WERI-Rb-1 (cell line): ENCODE measurements around the gene FBXO27.

Experiments
- DNase-seq: peaks from one replicate; pipeline ENCODE4 v3.0.0-alpha.2; 2020
- H3K27ac ChIP-seq: fragments of 250-450 bp; sonication (Bioruptor Pico); 2 replicates; pipeline ENCODE4 v1.5.1; 2020; ENCODE audit warnings: mild to moderate bottlenecking, moderate library complexity
- H3K27me3 ChIP-seq: fragments of 250-450 bp; sonication (Bioruptor Pico); 2 replicates; pipeline ENCODE4 v1.5.1; 2021; ENCODE audit warnings: mild to moderate bottlenecking, low read depth, moderate library complexity; ENCODE audit not compliant: insufficient read depth, severe bottlenecking
- H3K36me3 ChIP-seq: fragments of 250-450 bp; sonication (Bioruptor Pico); 2 replicates; pipeline ENCODE4 v1.5.1; 2020; ENCODE audit warnings: mild to moderate bottlenecking, moderate library complexity
- H3K4me3 ChIP-seq: 2 replicates; pipeline ENCODE4 v1.5.1; 2011; ENCODE audit warnings: low read depth, mild to moderate bottlenecking, control low read depth, low read length
- H3K9me3 ChIP-seq: fragments of 250-450 bp; sonication (Bioruptor Pico); 2 replicates; pipeline ENCODE4 v1.5.1; 2021; ENCODE audit warnings: mild to moderate bottlenecking, moderate library complexity; ENCODE audit not compliant: severe bottlenecking
- TF ChIP-seq, protein P1 (sequence below): IDR thresholded peaks from 2 replicates; pipeline ENCODE4 v1.5.1; 2011; ENCODE audit warnings: low read depth, mild to moderate bottlenecking, control low read depth, inconsistent platforms, low read length

FBXO27 gene

DNA sequence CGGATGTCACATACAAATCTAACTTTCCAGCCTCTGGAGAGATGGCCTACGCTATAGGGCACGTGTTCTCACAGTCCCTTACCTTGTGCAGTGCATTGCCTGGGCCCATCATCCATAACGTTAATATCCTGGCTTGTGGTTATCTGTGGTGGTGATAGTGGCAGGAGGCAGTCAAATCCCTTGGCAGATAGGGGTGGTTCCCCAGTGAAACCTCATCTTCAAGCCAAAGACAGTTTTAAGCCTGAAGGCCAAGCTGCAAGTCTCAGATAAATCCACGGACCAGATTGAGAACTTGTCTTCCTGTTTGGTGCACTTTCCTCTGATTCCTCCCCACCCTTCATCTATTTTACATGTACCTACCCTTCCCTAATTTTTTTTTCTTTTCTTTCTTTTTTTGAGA, 52.5 kb downstream of the FBXO27 start:
- H3K36me3 ChIP-seq: no peaks in the 10 kb centered on the region
- TF ChIP-seq, protein P1, sequence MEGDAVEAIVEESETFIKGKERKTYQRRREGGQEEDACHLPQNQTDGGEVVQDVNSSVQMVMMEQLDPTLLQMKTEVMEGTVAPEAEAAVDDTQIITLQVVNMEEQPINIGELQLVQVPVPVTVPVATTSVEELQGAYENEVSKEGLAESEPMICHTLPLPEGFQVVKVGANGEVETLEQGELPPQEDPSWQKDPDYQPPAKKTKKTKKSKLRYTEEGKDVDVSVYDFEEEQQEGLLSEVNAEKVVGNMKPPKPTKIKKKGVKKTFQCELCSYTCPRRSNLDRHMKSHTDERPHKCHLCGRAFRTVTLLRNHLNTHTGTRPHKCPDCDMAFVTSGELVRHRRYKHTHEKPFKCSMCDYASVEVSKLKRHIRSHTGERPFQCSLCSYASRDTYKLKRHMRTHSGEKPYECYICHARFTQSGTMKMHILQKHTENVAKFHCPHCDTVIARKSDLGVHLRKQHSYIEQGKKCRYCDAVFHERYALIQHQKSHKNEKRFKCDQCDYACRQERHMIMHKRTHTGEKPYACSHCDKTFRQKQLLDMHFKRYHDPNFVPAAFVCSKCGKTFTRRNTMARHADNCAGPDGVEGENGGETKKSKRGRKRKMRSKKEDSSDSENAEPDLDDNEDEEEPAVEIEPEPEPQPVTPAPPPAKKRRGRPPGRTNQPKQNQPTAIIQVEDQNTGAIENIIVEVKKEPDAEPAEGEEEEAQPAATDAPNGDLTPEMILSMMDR: no peak
- no peak overlapping the region for H3K27ac ChIP-seq
- H3K27me3 ChIP-seq: no peaks in the 10 kb centered on the region
- peaks cover 9% of the 10 kb centered on the region for H3K9me3 ChIP-seq
- no peak overlapping the region for H3K4me3 ChIP-seq
- DNase-seq: no peak

DNA sequence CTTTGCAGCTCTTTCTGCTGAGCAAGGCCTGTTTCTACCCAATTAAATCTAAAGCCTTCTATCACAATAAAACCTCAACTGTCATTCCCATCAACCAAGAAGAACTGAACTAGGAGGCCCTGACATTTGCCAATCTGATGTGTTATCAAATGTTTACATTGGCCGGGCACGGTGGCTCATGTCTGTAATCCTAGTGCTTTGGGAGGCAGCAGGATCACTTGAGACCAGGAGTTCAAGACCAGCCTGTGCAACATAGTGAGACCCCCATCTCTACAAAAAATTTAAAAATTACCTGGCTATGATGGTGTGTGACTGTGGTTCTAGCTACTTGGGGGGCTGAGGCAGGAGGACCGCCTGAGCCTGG, 54.0 kb downstream of the FBXO27 start:
- Histone ChIP-seq H3K36me3 (no peaks in the 10 kb centered on the region), H3K9me3 (peaks cover 9% of the 10 kb centered on the region), H3K4me3 (no peak overlapping the region), H3K27me3 (no peaks in the 10 kb centered on the region), H3K27ac (no peak overlapping the region)
- TF ChIP-seq, protein P1: no peak
- DNase-seq: no peak

DNA sequence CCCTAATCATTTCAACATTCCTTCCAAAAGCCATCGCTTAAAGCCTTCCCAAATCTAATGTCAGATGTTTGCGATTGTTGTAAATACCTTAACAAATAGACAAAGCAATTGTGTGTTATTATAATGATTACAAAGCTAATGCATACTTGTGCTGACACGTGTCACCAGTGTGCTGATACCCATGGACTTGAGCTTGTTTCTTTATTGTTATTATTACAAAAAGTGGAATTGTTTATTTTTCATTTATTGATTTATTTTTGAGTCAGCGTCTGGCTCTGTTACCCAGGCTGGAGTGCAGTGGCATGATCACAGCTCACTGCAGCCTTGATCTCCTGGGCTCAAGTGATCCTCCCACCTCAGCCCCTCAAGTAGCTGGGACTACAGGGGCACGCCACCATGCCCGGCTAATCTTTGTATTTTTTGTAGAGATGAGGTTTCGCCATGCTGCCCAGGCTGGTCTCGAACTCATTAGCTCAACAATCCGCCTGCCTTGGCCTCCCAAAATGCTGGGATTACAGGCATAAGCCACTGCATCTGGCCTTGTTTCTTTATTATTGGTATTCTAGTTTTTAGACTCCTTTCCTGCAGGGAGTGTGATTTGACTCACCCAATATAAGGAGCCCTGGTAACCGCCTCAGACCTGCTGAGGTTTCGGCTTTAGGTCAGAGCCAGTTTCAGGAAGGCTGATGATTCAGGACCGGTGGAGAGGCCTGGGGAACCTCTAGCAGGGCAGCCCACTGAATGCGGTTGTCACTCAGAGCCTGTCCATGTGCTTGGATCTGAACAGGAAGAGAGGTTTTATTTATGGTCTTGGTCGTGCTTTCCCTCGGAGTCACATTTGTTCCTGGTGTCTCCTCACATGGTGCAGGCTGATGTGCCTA, 54.7 kb downstream of the FBXO27 start:
- H3K4me3 ChIP-seq: no peak overlapping the region
- no peaks in the 10 kb centered on the region for H3K27me3 ChIP-seq
- TF ChIP-seq, protein P1: no peak
- peaks cover 9% of the 10 kb centered on the region for H3K9me3 ChIP-seq
- DNase-seq: no peak
- H3K36me3 ChIP-seq: peaks cover 2% of the 10 kb centered on the region; the same call in 1 of the 2 replicates
- H3K27ac ChIP-seq: no peak overlapping the region

DNA sequence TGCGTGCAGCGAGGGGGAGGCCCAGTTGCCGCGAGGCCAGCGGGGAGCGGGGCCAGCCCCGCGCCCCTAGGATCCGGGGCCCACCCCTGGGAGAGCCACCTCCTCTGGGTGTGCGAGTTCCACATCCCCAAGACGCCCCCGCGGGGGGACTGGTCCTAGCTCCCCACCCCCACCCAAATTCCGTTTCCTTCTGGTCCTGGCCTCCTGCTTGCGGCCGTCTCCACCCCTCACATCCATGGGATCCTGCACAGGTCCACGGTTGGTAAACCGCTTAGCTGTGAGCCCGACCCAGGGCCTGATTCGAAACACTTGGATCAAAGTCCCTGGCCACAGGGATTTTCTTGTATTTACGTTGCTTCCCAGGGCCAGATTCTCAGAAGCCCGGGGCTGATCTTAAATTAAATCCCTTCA, 56.5 kb downstream of the FBXO27 start:
- peak overlapping the region; percentile 84 for H3K27ac ChIP-seq
- H3K27me3 ChIP-seq: no peaks in the 10 kb centered on the region
- DNase-seq: peak; percentile 88
- peaks cover 9% of the 10 kb centered on the region; the same call in 1 of the 2 replicates for H3K36me3 ChIP-seq
- TF ChIP-seq, protein P1: no peak
- peaks cover 7% of the 10 kb centered on the region for H3K9me3 ChIP-seq
- peak overlapping the region; percentile 53 for H3K4me3 ChIP-seq

GRCh38 chr19:38975214-38975860, 57.0 kb downstream of the FBXO27 start, which contains the start of gene FBXO17:
FBXO17 (minus strand) TSS chr19:38975742; CDS start chr19:38950319, 25,423 bp downstream.
- H3K27me3 ChIP-seq: no peaks in the 10 kb centered on the region
- H3K4me3 ChIP-seq: peak within 1 kb of the TSS; percentile 74
- DNase-seq: peak; percentile 77
- peak within 1 kb of the TSS; percentile 84 for H3K27ac ChIP-seq
- TF ChIP-seq, protein P1: no peak
- H3K36me3 ChIP-seq: peaks cover 12% of the 10 kb centered on the region
- peaks cover 2% of the 10 kb centered on the region for H3K9me3 ChIP-seq
